ENCODE data around the gene GPC5.

DNA sequence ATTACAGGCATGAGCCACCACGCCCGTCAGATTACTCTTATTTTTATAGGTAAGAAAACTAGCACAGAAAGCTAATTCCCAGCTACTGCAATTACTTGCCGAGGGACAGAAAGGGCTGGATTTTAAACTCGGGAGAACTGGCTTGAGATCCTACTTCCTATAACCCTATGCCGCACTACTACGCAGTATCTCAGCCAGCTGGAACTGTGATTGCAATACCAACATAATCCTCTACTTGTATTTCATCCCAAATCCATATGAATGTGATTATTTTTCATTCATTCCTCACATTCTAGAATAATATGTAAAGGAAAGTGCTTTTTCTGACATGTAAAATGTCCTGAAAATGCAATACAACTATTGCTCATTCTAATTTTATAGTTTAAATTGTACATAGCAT is 1054.4 kb downstream of the GPC5 start:
- TF ChIP-seq, protein P1, sequence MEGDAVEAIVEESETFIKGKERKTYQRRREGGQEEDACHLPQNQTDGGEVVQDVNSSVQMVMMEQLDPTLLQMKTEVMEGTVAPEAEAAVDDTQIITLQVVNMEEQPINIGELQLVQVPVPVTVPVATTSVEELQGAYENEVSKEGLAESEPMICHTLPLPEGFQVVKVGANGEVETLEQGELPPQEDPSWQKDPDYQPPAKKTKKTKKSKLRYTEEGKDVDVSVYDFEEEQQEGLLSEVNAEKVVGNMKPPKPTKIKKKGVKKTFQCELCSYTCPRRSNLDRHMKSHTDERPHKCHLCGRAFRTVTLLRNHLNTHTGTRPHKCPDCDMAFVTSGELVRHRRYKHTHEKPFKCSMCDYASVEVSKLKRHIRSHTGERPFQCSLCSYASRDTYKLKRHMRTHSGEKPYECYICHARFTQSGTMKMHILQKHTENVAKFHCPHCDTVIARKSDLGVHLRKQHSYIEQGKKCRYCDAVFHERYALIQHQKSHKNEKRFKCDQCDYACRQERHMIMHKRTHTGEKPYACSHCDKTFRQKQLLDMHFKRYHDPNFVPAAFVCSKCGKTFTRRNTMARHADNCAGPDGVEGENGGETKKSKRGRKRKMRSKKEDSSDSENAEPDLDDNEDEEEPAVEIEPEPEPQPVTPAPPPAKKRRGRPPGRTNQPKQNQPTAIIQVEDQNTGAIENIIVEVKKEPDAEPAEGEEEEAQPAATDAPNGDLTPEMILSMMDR (IDR thresholded peaks at IDR 0.05), result peak in 1 of 12 donors; percentile 14
- TF ChIP-seq POLR2A (IDR thresholded peaks at IDR 0.05), result no peak
